HFFc6 (cell line): Measurements from ENCODE around the gene ADAM33. TPM values are rescaled to one million over a fixed set of nuclear protein-coding genes. Genes with fewer than 3 reads are reported as not detected.

Source experiments
- DNase-seq: peaks from one replicate; pipeline ENCODE4 v3.0.0-alpha.2; 2018
- H3K27ac Mint-ChIP-seq: 2 replicates; pipeline ENCODE4 v1.8.0; 2020; ENCODE audit warnings: mild to moderate bottlenecking, mixed read lengths
- H3K27me3 Mint-ChIP-seq: 2 replicates; pipeline ENCODE4 v1.8.0; 2021; ENCODE audit warnings: mild to moderate bottlenecking, moderate library complexity, mixed read lengths; ENCODE audit not compliant: insufficient read depth
- H3K36me3 Mint-ChIP-seq: 2 replicates; pipeline ENCODE4 v1.8.0; 2021; ENCODE audit warnings: low read depth, mixed read lengths
- H3K4me1 Mint-ChIP-seq: 2 replicates; pipeline ENCODE4 v1.8.0; 2020; ENCODE audit warnings: low read depth, mixed read lengths
- H3K4me3 Mint-ChIP-seq: 2 replicates; pipeline ENCODE4 v1.8.0; 2020; ENCODE audit warnings: mild to moderate bottlenecking, moderate library complexity, mixed read lengths
- H3K9me3 Mint-ChIP-seq: 2 replicates; pipeline ENCODE4 v1.8.0; 2020; ENCODE audit warnings: mild to moderate bottlenecking, mixed read lengths
- CTCF ChIP-seq: fragments of 200-600 bp; sonication (generic); IDR thresholded peaks from 2 replicates; pipeline ENCODE4 v1.5.0; 2021; ENCODE audit warnings: antibody characterized with exemption, mild to moderate bottlenecking
- total RNA-seq, 6 experiments: library from RNA; stranded (reverse); fragmentation: NEBNext Ultra II Directional; extraction: Animal tissue kit (Norgen Biotek cat#: 25700); gene quantifications; 2 replicates in 1 of 6; 3 replicates in 5 of 6; pipeline ENCODE4 v1.2.3, GENCODE V29; 2021

Gene ADAM33
- total RNA-seq, 6 experiments from 2014 or later = 81.5 to 96.1 (median 87.6) TPM

GRCh38 chr20:3630429-3630828 is 51.4 kb downstream of the ADAM33 start:
- TF ChIP-seq CTCF = no peak
- Mint-ChIP-seq H3K27me3 (no peaks in the 10 kb centered on the region), H3K4me1 (no peaks in the 10 kb centered on the region), H3K4me3 (no peak overlapping the region), H3K27ac (no peak overlapping the region), H3K9me3 (no peaks in the 10 kb centered on the region), H3K36me3 (peaks cover 12% of the 10 kb centered on the region)
- no peak for DNase-seq

- TF ChIP-seq CTCF = no peak
- H3K36me3 Mint-ChIP-seq = peaks cover 12% of the 10 kb centered on the region
- H3K27me3 Mint-ChIP-seq = no peaks in the 10 kb centered on the region
- no peak overlapping the region for H3K4me3 Mint-ChIP-seq
- H3K4me1 Mint-ChIP-seq = no peaks in the 10 kb centered on the region
- no peaks in the 10 kb centered on the region for H3K9me3 Mint-ChIP-seq
- DNase-seq = no peak
- H3K27ac Mint-ChIP-seq = no peak overlapping the region
Observed at GRCh38 chr20:3629893-3630292, 51.9 kb downstream of the ADAM33 start.

- Mint-ChIP-seq H3K4me3 (no peak overlapping the region), H3K27ac (no peak overlapping the region), H3K4me1 (no peaks in the 10 kb centered on the region), H3K9me3 (no peaks in the 10 kb centered on the region), H3K27me3 (no peaks in the 10 kb centered on the region), H3K36me3 (peaks cover 12% of the 10 kb centered on the region)
- TF ChIP-seq CTCF = no peak
- no peak for DNase-seq
Observed at GRCh38 chr20:3628502-3629314, 53.1 kb downstream of the ADAM33 start.

- no peak for DNase-seq
- Mint-ChIP-seq H3K27ac (no peak overlapping the region), H3K4me3 (no peak overlapping the region), H3K36me3 (peaks cover 12% of the 10 kb centered on the region), H3K27me3 (no peaks in the 10 kb centered on the region), H3K4me1 (no peaks in the 10 kb centered on the region), H3K9me3 (no peaks in the 10 kb centered on the region)
- TF ChIP-seq CTCF = no peak
Observed at GRCh38 chr20:3627476-3627875, 54.3 kb downstream of the ADAM33 start.

GRCh38 chr20:3622406-3622805 is 59.4 kb downstream of the ADAM33 start:
- TF ChIP-seq CTCF = no peak
- no peak overlapping the region for H3K4me3 Mint-ChIP-seq
- H3K27ac Mint-ChIP-seq = no peak overlapping the region
- no peaks in the 10 kb centered on the region; the same call in 1 of the 2 replicates for H3K27me3 Mint-ChIP-seq
- peaks cover 9% of the 10 kb centered on the region for H3K36me3 Mint-ChIP-seq
- peaks cover under 1% of the 10 kb centered on the region for H3K4me1 Mint-ChIP-seq
- DNase-seq = no peak
- H3K9me3 Mint-ChIP-seq = no peaks in the 10 kb centered on the region
